ENCODE measurements around the gene IPO9.

Gene IPO9

GRCh38 chr1:201904579-201904978 is 75.6 kb downstream of the IPO9 start:
- Mint-ChIP-seq H3K27ac (no peak overlapping the region), H3K4me1 (ENCODE audit: low read depth) (no peaks in the 10 kb centered on the region)

GRCh38 chr1:201905234-201905890 is 76.4 kb downstream of the IPO9 start:
- intact Hi-C loops (cut with micrococcal nuclease): no loop called here
- no peaks in the 10 kb centered on the region for H3K9me3 Mint-ChIP-seq
- no peaks in the 10 kb centered on the region for H3K4me1 Mint-ChIP-seq (ENCODE audit: low read depth)
- H3K4me3 Mint-ChIP-seq: no peak overlapping the region
- peaks cover 1% of the 10 kb centered on the region for H3K27me3 Mint-ChIP-seq
- no peak overlapping the region for H3K27ac Mint-ChIP-seq
- no peaks in the 10 kb centered on the region for H3K36me3 Mint-ChIP-seq (ENCODE audit: low read depth)

More at GRCh38 chr1:201904579-201904978, 75.6 kb downstream of the IPO9 start:
- H3K4me3 Mint-ChIP-seq: no peak overlapping the region
- H3K27me3 Mint-ChIP-seq: peaks cover 5% of the 10 kb centered on the region
- H3K9me3 Mint-ChIP-seq: no peaks in the 10 kb centered on the region
- intact Hi-C loops (cut with micrococcal nuclease): no loop called here
- no peaks in the 10 kb centered on the region for H3K36me3 Mint-ChIP-seq (ENCODE audit: low read depth)

- no peak overlapping the region for H3K4me3 Mint-ChIP-seq
- no peak overlapping the region for H3K27ac Mint-ChIP-seq
- H3K27me3 Mint-ChIP-seq: no peaks in the 10 kb centered on the region
- intact Hi-C loops (cut with micrococcal nuclease): no loop called here
- no peaks in the 10 kb centered on the region for H3K9me3 Mint-ChIP-seq
- H3K36me3 Mint-ChIP-seq (ENCODE audit: low read depth): no peaks in the 10 kb centered on the region
- H3K4me1 Mint-ChIP-seq (ENCODE audit: low read depth): no peaks in the 10 kb centered on the region
Measured at GRCh38 chr1:201906336-201906735, 77.4 kb downstream of the IPO9 start.

- no peaks in the 10 kb centered on the region for H3K36me3 Mint-ChIP-seq (ENCODE audit: low read depth)
- no peaks in the 10 kb centered on the region for H3K27me3 Mint-ChIP-seq
- H3K27ac Mint-ChIP-seq: no peak overlapping the region
- H3K4me1 Mint-ChIP-seq (ENCODE audit: low read depth): no peaks in the 10 kb centered on the region
- intact Hi-C loops (cut with micrococcal nuclease): no loop called here
- H3K4me3 Mint-ChIP-seq: no peak overlapping the region
- no peaks in the 10 kb centered on the region for H3K9me3 Mint-ChIP-seq
Measured at GRCh38 chr1:201907621-201908020, 78.7 kb downstream of the IPO9 start.

GRCh38 chr1:201911826-201912571 is 83.0 kb downstream of the IPO9 start:
- Mint-ChIP-seq H3K4me3 (no peak overlapping the region), H3K9me3 (no peaks in the 10 kb centered on the region), H3K4me1 (ENCODE audit: low read depth) (no peaks in the 10 kb centered on the region), H3K27ac (no peak overlapping the region), H3K36me3 (ENCODE audit: low read depth) (no peaks in the 10 kb centered on the region), H3K27me3 (peaks cover 9% of the 10 kb centered on the region)
- intact Hi-C loops (cut with micrococcal nuclease): no loop called here

- no peaks in the 10 kb centered on the region for H3K9me3 Mint-ChIP-seq
- no peaks in the 10 kb centered on the region for H3K36me3 Mint-ChIP-seq (ENCODE audit: low read depth)
- no peak overlapping the region for H3K27ac Mint-ChIP-seq
- peaks cover 9% of the 10 kb centered on the region for H3K27me3 Mint-ChIP-seq
- no peak overlapping the region for H3K4me3 Mint-ChIP-seq
- H3K4me1 Mint-ChIP-seq (ENCODE audit: low read depth): no peaks in the 10 kb centered on the region
- intact Hi-C loops (cut with micrococcal nuclease): no loop called here
Measured at GRCh38 chr1:201912832-201913231, 83.9 kb downstream of the IPO9 start.

GRCh38 chr1:201914456-201915235 is 85.7 kb downstream of the IPO9 start:
- Mint-ChIP-seq H3K36me3 (ENCODE audit: low read depth) (no peaks in the 10 kb centered on the region), H3K9me3 (no peaks in the 10 kb centered on the region), H3K4me3 (no peak overlapping the region), H3K4me1 (ENCODE audit: low read depth) (no peaks in the 10 kb centered on the region), H3K27me3 (peaks cover 14% of the 10 kb centered on the region), H3K27ac (no peak overlapping the region)
- intact Hi-C loops (cut with micrococcal nuclease): no loop called here

GRCh38 chr1:201916649-201917249 is 87.8 kb downstream of the IPO9 start:
- intact Hi-C loops (cut with micrococcal nuclease): no loop called here
- Mint-ChIP-seq H3K4me1 (ENCODE audit: low read depth) (no peaks in the 10 kb centered on the region), H3K36me3 (ENCODE audit: low read depth) (no peaks in the 10 kb centered on the region)

GRCh38 chr1:201917362-201918033 is 88.5 kb downstream of the IPO9 start:
- Mint-ChIP-seq H3K4me1 (ENCODE audit: low read depth) (no peaks in the 10 kb centered on the region), H3K27me3 (peaks cover 15% of the 10 kb centered on the region), H3K27ac (no peak overlapping the region), H3K4me3 (no peak overlapping the region), H3K9me3 (peaks cover 8% of the 10 kb centered on the region), H3K36me3 (ENCODE audit: low read depth) (no peaks in the 10 kb centered on the region)
- intact Hi-C loops (cut with micrococcal nuclease): no loop called here

More at GRCh38 chr1:201916649-201917249, 87.8 kb downstream of the IPO9 start:
- Mint-ChIP-seq H3K27ac (no peak overlapping the region), H3K9me3 (peaks cover under 1% of the 10 kb centered on the region), H3K27me3 (peaks cover 14% of the 10 kb centered on the region), H3K4me3 (no peak overlapping the region)

GRCh38 chr1:201918343-201918742 is 89.4 kb downstream of the IPO9 start:
- H3K4me3 Mint-ChIP-seq: no peak overlapping the region
- intact Hi-C loops (cut with micrococcal nuclease): no loop called here
- peaks cover 9% of the 10 kb centered on the region for H3K9me3 Mint-ChIP-seq
- no peak overlapping the region for H3K27ac Mint-ChIP-seq
- H3K36me3 Mint-ChIP-seq (ENCODE audit: low read depth): no peaks in the 10 kb centered on the region
- H3K27me3 Mint-ChIP-seq: peaks cover 15% of the 10 kb centered on the region
- H3K4me1 Mint-ChIP-seq (ENCODE audit: low read depth): no peaks in the 10 kb centered on the region

GRCh38 chr1:201921952-201922558 is 93.1 kb downstream of the IPO9 start:
- Mint-ChIP-seq H3K27me3 (peaks cover 12% of the 10 kb centered on the region), H3K36me3 (ENCODE audit: low read depth) (no peaks in the 10 kb centered on the region)
- intact Hi-C loops (cut with micrococcal nuclease): no loop called here

GRCh38 chr1:201925301-201925567 is 96.3 kb downstream of the IPO9 start:
- H3K9me3 Mint-ChIP-seq: peaks cover 9% of the 10 kb centered on the region
- no peaks in the 10 kb centered on the region for H3K4me1 Mint-ChIP-seq (ENCODE audit: low read depth)
- no peaks in the 10 kb centered on the region for H3K36me3 Mint-ChIP-seq (ENCODE audit: low read depth)
- H3K27me3 Mint-ChIP-seq: peaks cover 7% of the 10 kb centered on the region
- no peak overlapping the region for H3K27ac Mint-ChIP-seq
- intact Hi-C loops (cut with micrococcal nuclease): no loop called here
- H3K4me3 Mint-ChIP-seq: no peak overlapping the region

More at GRCh38 chr1:201921952-201922558, 93.1 kb downstream of the IPO9 start:
- Mint-ChIP-seq H3K9me3 (peaks cover 9% of the 10 kb centered on the region), H3K27ac (no peak overlapping the region), H3K4me1 (ENCODE audit: low read depth) (no peaks in the 10 kb centered on the region), H3K4me3 (no peak overlapping the region)

GRCh38 chr1:201925981-201926645 is 97.2 kb downstream of the IPO9 start:
- Mint-ChIP-seq H3K27ac (no peak overlapping the region), H3K4me3 (no peak overlapping the region), H3K9me3 (peaks cover 9% of the 10 kb centered on the region), H3K36me3 (ENCODE audit: low read depth) (no peaks in the 10 kb centered on the region), H3K4me1 (ENCODE audit: low read depth) (no peaks in the 10 kb centered on the region), H3K27me3 (peaks cover 7% of the 10 kb centered on the region)
- intact Hi-C loops (cut with micrococcal nuclease): no loop called here
